Kidney glomerular epithelial cell (primary cell): ENCODE data around the gene LRRC37A2.
"Not testable (repeated sequence)": the region's sequence is repeated elsewhere in the genome, so short reads cannot be mapped to it uniquely, and the experiment has no call there.

Experiments
- DNase-seq: peaks from one replicate; lab custom pipeline; 2025; lab: John Stamatoyannopoulos, UW

LRRC37A2 gene

DNA sequence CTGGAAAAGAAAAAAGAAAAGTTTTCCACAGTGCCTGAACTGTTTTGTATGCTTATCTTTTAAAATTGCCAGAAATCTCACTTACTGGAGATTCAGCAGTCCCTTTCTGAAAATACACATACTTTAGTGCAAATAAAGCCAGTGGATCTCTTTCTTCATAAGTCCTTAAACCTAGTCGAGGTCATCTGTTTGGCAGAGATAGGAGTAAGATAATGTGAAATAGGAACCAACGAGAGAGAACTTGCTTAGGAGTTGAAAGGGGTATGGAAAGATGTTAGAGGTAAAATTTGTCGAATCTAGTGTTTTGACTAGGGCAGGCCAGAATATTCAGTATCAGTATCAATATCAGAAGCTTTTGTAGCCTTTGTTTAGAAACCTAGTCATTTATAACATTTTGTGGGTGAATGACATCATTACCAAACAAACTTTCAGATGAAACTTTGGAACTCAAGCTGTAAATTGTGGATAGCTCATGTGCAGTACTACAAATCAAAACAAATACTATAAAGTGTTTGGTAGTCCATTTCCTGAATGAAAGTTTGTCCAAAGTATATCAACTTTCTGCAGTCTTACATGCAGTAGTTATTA lies 86.2 kb downstream of the LRRC37A2 start:
- DNase-seq: not testable (repeated sequence)

DNA sequence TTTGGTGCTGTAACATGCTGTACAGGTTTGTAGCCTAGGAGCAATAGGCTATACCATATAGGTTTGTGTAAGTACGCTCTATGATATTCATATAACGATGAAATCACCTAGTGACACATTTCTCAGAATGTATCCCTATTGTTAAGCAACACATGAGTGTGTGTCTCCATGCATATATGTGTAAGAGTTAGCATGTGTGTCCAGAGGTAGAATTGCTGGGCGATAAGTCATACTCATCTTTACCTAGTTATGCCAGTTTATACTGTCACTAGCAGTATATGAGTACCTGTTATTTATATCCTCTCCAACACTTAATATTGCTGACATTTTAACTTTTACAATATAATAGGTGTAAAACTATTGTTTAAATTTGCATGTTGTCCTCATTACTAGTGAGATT lies 88.5 kb downstream of the LRRC37A2 start:
- DNase-seq: not testable (repeated sequence)

- DNase-seq: not testable (repeated sequence)
These were observed 90.9 kb downstream of the LRRC37A2 start for GRCh38 chr17:46603125-46603524.
